IPS-18c (cell line): ENCODE measurements around the gene BAHCC1.

ENCODE experiments used
- H3K4me3 ChIP-seq: 2 replicates; pipeline ENCODE4 v1.7.0; 2013; ENCODE audit warnings: low read depth, mild to moderate bottlenecking, low read length, moderate library complexity; ENCODE audit not compliant: insufficient read depth
- H3K9me3 ChIP-seq: one replicate; pipeline ENCODE4 v1.6.1; 2013; ENCODE audit warnings: mild to moderate bottlenecking, low read length, moderate library complexity; ENCODE audit not compliant: control insufficient read depth, insufficient read depth

BAHCC1 gene

GRCh38 chr17:81427173-81428120 is 32.2 kb downstream of the BAHCC1 start:
- H3K4me3 ChIP-seq: no peak overlapping the region
- H3K9me3 ChIP-seq: no peaks in the 10 kb centered on the region

DNA sequence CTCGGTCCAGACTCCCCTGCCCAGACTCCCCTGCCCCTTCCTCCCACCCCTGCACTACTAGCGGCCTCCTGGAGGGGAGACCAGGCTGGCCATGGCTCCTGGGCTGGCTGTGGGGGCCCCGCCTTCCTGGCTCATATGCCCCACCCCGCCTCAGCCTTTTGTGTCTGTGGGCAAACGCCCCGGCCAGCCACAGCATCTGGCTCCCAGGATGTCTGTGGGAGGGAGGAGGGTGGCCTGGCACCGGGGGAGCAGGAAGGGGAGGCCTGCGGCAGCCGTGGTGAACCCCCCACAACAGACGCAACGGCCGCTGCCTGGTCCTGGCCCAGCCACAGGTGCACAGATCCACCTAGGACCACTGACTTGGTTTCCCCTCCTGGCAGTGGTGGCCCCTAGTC is 32.9 kb downstream of the BAHCC1 start:
- H3K9me3 ChIP-seq: no peaks in the 10 kb centered on the region
- no peak overlapping the region for H3K4me3 ChIP-seq

DNA sequence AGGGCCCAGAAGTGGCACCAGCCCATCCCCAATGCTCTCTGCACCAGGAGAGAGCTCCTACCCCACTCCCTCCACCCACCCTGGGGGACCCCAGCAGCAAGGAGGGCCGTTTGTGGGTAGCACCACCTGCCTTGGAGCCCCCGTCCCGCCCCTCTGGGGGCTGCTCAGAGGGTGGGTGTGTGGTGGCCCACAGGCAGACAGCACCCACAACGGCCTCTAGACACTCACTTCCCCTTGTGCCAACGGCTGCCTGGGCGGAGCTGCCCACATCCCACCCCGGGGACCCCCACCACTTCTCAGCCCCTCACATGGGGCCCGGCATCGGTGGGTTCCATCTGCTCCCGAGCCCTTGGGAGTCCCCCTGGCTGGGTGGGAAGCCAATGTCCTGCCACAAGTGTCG is 33.3 kb downstream of the BAHCC1 start:
- Histone ChIP-seq H3K4me3 (no peak overlapping the region), H3K9me3 (no peaks in the 10 kb centered on the region)

- Histone ChIP-seq H3K9me3 (no peaks in the 10 kb centered on the region), H3K4me3 (no peak overlapping the region)
These were observed 33.9 kb downstream of the BAHCC1 start for GRCh38 chr17:81428948-81429774.

DNA sequence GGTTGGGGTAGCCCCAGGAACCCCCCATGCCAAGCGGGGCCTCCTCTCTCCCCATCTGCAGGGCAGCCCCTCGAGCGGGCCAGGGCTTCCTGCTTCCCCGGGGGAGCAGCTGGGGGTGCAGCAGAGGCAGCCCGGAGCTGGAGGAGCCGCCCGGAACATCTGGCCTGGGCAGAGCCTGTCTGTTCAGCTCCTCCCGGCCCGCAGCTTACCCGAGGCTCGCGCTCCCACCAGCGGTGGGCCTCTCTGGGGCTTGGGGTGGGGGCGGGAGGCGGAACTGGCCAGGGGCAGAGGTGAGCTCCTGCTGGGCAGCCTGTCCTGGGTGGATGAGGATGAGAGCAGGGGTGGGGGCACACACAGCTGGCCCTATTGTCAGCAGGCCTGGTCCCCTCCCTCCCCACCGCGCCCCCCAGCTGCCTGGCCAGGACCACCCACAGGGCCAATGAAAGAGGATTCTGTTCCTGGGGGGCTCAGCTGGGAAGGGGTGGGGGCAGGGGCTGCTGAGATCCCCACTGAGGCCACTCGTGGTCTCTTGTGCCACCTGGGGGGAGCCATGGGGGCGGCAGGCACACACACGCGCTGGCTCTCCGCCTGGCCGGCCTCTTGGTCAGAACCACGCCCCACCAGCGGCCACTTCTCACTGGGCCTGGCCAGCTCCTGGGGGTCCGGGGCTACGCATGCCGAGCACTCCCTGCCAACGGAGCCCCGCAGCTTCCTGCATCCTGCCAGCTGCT is 34.7 kb downstream of the BAHCC1 start:
- H3K9me3 ChIP-seq: no peaks in the 10 kb centered on the region
- no peak overlapping the region for H3K4me3 ChIP-seq

DNA sequence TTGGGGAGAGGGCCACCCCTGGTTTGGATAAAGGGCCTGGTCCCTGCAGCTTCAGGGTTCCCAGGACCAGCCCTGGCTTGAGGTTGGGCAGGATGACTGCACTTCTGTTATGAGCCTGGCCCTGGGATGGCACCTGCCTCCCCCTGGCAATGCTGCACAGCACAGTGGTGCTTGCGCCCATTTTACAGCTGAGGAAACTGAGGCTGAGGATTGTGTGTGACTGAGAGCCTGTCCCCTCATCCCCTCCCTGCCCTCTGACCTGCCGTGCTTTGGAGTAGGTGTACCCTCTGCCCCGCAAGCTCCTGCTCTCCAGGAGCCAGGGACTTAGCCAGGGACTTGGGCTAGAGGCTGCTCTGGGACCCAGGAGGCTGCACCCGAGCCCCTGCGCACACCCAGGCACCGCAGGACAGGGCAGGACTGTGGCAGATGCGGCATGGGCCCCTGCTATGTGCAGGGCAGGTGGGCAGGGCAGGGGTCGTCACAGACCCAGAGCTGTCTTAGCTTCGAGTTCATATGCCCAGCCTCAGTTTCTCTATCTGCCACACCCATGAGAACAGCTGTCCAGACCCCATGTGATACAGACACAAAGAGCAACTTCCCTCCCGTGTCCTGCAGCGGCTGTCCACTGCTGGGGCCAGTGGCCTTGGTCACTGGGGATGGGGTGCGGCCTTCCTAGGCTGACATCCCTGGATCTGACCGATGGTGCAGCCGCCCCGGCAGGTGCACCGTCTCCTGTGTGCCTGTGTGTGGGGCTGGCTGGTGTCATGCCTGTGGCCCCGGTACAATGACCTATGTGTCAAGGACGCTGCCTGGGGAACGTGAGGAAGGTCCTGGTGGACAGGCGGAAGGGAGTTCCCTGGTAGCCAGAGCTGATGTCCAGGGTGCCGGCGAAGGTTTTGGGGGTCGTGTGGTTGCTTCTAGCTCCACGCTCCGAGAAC is 36.6 kb downstream of the BAHCC1 start:
- no peaks in the 10 kb centered on the region for H3K9me3 ChIP-seq
- no peak overlapping the region for H3K4me3 ChIP-seq

DNA sequence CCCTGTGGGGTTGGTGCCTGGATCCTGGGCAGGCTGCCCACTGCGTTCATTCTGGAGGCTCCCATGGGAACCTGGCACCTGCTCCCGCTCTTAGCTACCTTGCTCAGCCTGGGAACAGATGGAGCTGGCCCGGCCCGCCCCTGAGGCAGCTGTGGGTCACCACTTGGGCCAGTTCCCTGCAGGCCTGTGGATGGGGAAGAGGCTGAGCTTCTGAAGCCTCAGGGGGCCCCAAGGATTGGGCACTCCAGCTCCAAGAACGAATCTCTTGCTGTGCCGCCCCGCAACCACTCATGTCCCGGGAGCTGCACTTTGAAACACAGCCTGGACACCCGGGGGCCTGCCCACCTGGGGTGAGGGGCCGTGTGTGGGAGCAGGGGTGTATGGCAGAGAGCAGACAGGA is 37.7 kb downstream of the BAHCC1 start:
- Histone ChIP-seq H3K9me3 (no peaks in the 10 kb centered on the region), H3K4me3 (no peak overlapping the region)

DNA sequence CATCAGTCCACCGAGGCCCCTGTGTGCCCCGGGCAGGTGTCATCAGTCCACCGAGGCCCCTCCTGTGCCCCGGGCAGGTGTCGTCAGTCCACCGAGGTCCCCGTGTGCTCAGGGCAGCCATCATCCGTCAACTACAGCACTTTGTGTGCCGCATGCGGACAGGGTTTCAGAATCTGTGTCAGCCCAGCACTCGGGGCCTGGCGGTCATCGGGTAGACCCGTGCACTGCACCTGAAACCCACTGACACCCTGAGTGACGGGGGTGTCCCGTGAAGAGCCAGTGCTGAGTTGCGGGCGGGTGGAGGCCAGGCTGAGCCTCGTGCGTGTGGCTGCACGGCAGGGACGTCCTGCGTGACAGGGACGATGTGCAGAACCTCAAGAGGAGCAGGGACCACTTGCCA is 38.4 kb downstream of the BAHCC1 start:
- Histone ChIP-seq H3K9me3 (no peaks in the 10 kb centered on the region), H3K4me3 (no peak overlapping the region)

DNA sequence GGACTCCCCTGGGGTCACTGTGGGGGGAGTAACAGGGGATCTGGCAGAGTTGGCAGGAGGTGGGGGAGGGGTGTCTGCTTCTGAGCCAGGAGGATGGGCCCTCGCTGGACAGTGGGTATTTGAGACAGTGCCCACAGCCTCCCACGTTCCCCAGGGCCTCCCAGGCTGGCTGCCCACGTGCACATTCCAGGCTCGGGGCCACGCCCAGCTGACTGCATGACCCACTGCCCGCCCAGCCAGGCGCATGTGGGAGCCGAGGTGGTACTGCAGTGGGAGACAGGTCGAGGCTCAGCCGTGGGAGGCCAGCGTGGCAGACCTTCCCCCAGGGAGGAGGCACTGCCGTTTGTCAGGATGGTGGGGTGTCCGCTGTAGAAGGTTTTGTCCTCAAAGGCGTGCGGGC is 38.8 kb downstream of the BAHCC1 start:
- H3K9me3 ChIP-seq: no peaks in the 10 kb centered on the region
- H3K4me3 ChIP-seq: no peak overlapping the region

DNA sequence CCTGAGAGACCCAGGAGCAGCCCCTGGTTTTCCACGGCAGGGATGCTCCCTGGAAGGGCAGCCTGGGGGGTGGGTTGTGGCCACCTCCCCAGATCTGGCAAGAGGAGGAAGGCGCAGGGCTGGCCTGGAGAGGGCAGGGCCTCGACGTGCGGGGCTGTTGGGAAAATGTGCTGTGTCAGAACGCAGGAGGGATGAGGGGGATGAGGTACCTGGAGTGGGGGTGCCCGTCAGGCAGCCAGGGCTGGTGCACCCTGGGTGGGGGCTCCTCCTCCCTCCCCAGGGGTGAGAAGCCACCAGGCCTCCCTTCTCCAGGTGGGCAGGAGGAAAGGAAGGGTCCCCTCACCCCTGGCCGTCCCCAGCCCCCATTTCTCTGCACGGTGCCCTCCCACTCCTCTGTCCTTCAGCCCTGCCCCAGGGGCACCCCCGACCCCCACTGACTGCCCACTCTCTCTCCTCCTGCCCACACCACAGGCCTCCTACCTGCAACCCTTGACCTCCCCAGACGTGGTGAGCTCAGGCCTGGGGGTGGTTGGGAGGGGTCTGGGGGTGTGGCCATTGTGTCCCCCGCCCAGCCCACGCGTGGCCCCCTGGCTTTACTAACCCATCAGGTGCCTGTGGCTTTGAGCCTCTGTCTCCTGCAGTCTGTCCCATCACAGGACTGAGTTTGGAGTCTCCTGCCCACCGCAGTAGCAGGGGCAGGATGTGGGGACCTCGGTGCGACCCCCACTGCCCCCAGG is 39.6 kb downstream of the BAHCC1 start:
- Histone ChIP-seq H3K4me3 (no peak overlapping the region), H3K9me3 (no peaks in the 10 kb centered on the region)

GRCh38 chr17:81435652-81436293 is 40.5 kb downstream of the BAHCC1 start:
- no peak overlapping the region for H3K4me3 ChIP-seq
- H3K9me3 ChIP-seq: no peaks in the 10 kb centered on the region

GRCh38 chr17:81436294-81436849 is 41.1 kb downstream of the BAHCC1 start:
- Histone ChIP-seq H3K9me3 (no peaks in the 10 kb centered on the region), H3K4me3 (no peak overlapping the region)

DNA sequence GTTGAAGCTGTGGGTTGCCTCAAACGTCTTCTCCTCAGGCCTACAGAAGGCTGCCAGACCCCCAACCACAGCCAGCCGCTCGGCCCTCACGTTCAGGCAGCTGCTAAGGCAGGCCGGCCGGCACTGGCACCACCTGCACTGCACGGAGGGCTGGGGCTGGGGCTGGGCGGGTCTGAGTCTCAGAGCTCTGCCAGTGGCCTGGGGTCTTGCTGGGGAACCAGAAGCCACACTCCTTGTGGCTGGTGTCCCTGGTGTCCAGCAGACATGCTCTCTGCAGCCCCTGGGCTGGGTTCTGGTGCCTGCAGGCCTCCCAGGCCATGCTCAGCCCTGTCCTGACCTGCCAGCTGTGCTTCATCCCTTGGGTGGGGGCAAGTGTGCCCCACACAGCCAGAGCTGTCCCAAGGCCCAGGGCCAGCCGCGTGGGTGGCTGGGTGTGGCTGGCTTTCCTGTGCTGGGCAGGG is 42.0 kb downstream of the BAHCC1 start:
- H3K4me3 ChIP-seq: no peak overlapping the region
- no peaks in the 10 kb centered on the region for H3K9me3 ChIP-seq

- H3K4me3 ChIP-seq: no peak overlapping the region
- H3K9me3 ChIP-seq: no peaks in the 10 kb centered on the region
These were observed 42.9 kb downstream of the BAHCC1 start for GRCh38 chr17:81438007-81438659.

GRCh38 chr17:81438688-81439087 is 43.4 kb downstream of the BAHCC1 start:
- H3K9me3 ChIP-seq: no peaks in the 10 kb centered on the region
- no peak overlapping the region for H3K4me3 ChIP-seq
